GM23338 (cell line): ENCODE measurements around the gene PGA3. TPM values are rescaled to one million over a fixed set of nuclear protein-coding genes. Genes with fewer than 3 reads are reported as not detected.
A peak's percentile ranks its signal among the peaks of the same experiment; 100 is the strongest.

Experiments
- ATAC-seq: fragments of 200-7000 bp; cut with Tn5 transposase; 3 replicates; pipeline ENCODE4 v1.9.1; 2020
- DNase-seq: peaks from one replicate; pipeline ENCODE4 v3.0.0-alpha.2; 2015; ENCODE audit warnings: low spot score
- H2AFZ ChIP-seq: fragments of 200-600 bp; sonication (generic); 2 replicates; pipeline ENCODE4 v1.8.0; 2016; ENCODE audit warnings: antibody characterized with exemption, mild to moderate bottlenecking, moderate library complexity
- H3F3A ChIP-seq: fragments of 200-600 bp; sonication (generic); replicated peaks from 2 replicates; pipeline ENCODE4 v1.8.0; 2017; ENCODE audit warnings: antibody characterized with exemption, mixed run types, low read depth
- H3K27ac ChIP-seq: fragments of 200-600 bp; sonication (generic); 2 replicates; pipeline ENCODE4 v1.6.1; 2016; ENCODE audit warnings: low read depth
- H3K27me3 ChIP-seq: fragments of 200-600 bp; sonication (generic); 2 replicates; pipeline ENCODE4 v1.8.0; 2016; ENCODE audit warnings: mild to moderate bottlenecking, mixed run types, moderate library complexity; ENCODE audit not compliant: insufficient read depth
- H3K36me3 ChIP-seq: fragments of 200-600 bp; sonication (generic); 2 replicates; pipeline ENCODE4 v1.8.0; 2016; ENCODE audit warnings: mild to moderate bottlenecking; ENCODE audit not compliant: insufficient read depth
- H3K4me1 ChIP-seq: fragments of 200-600 bp; sonication (generic); 2 replicates; pipeline ENCODE4 v1.8.0; 2016; ENCODE audit warnings: mild to moderate bottlenecking, moderate library complexity; ENCODE audit not compliant: insufficient read depth
- H3K4me2 ChIP-seq: fragments of 200-600 bp; sonication (generic); 2 replicates; pipeline ENCODE4 v1.7.1; 2017; ENCODE audit warnings: mixed run types
- H3K4me3 ChIP-seq: fragments of 200-600 bp; sonication (generic); 2 replicates; pipeline ENCODE4 v1.6.1; 2016; ENCODE audit warnings: mixed run types
- H3K79me2 ChIP-seq: fragments of 200-600 bp; sonication (generic); replicated peaks from 2 replicates; pipeline ENCODE4 v1.8.0; 2017; ENCODE audit warnings: mild to moderate bottlenecking; ENCODE audit not compliant: insufficient read depth
- H3K9me2 ChIP-seq: fragments of 200-600 bp; sonication (generic); 2 replicates; pipeline ENCODE4 v1.8.0; 2017; ENCODE audit not compliant: insufficient read depth
- H4K20me1 ChIP-seq: fragments of 200-600 bp; sonication (generic); replicated peaks from 2 replicates; pipeline ENCODE4 v1.8.0; 2017; ENCODE audit warnings: mild to moderate bottlenecking; ENCODE audit not compliant: insufficient read depth
- H3K27ac Mint-ChIP-seq: 2 replicates; pipeline ENCODE4 v1.8.0; 2020; ENCODE audit warnings: inconsistent platforms, mild to moderate bottlenecking, moderate library complexity, mixed read lengths
- H3K27me3 Mint-ChIP-seq: 3 replicates; pipeline ENCODE4 v1.8.0; 2022; ENCODE audit warnings: low read depth, mild to moderate bottlenecking, moderate library complexity, mixed read lengths, inconsistent platforms; ENCODE audit not compliant: insufficient read depth, poor library complexity
- H3K36me3 Mint-ChIP-seq: 3 replicates; pipeline ENCODE4 v1.8.0; 2021; ENCODE audit warnings: low read depth, mild to moderate bottlenecking, inconsistent platforms, moderate library complexity, mixed read lengths
- H3K4me1 Mint-ChIP-seq: 3 replicates; pipeline ENCODE4 v1.8.0; 2020; ENCODE audit warnings: mild to moderate bottlenecking, inconsistent platforms, mixed read lengths
- H3K4me3 Mint-ChIP-seq: 3 replicates; pipeline ENCODE4 v1.8.0; 2021; ENCODE audit warnings: moderate library complexity, mild to moderate bottlenecking, inconsistent platforms, mixed read lengths
- H3K9me3 Mint-ChIP-seq: 3 replicates; pipeline ENCODE4 v1.8.0; 2020; ENCODE audit warnings: moderate library complexity, mild to moderate bottlenecking, inconsistent platforms, mixed read lengths
- CTCF ChIP-seq, 2 experiments: fragments of 200-600 bp in 1 of 2; sonication (generic) in 1 of 2; conservative IDR thresholded peaks; 2 replicates each; pipeline versions ENCODE4 v1.5.1 to v1.6.1; 2016 to 2017; ENCODE audit warnings: antibody characterized with exemption in 2 of 2, low read depth in 2 of 2, mild to moderate bottlenecking in 2 of 2, moderate library complexity in 1 of 2
- EZH2 ChIP-seq: fragments of 200-600 bp; sonication (generic); IDR thresholded peaks from one replicate; pipeline ENCODE4 v1.8.0; 2017; ENCODE audit warnings: antibody characterized with exemption, mild to moderate bottlenecking, low read depth; ENCODE audit not compliant: unreplicated experiment
- EZH2phosphoT487 ChIP-seq: fragments of 200-600 bp; sonication (generic); IDR thresholded peaks from one replicate; pipeline ENCODE4 v1.8.1; 2018; ENCODE audit warnings: antibody characterized with exemption; ENCODE audit not compliant: unreplicated experiment
- NANOG ChIP-seq: IDR thresholded peaks from 2 replicates; pipeline ENCODE4 v1.6.1; 2016; ENCODE audit warnings: antibody characterized with exemption, borderline replicate concordance
- ZNF114 ChIP-seq: fragments of 250-450 bp; sonication (Bioruptor Pico); IDR thresholded peaks from 2 replicates; pipeline ENCODE4 v1.5.0; 2020; ENCODE audit warnings: mild to moderate bottlenecking, moderate library complexity
- ZNF331 ChIP-seq: fragments of 250-450 bp; sonication (Bioruptor Pico); IDR thresholded peaks from 2 replicates; pipeline ENCODE4 v1.5.0; 2020; ENCODE audit warnings: low read depth, mild to moderate bottlenecking, moderate library complexity
- polyA plus RNA-seq: library from polyadenylated mRNA; unstranded; fragments of >200 nt; fragmentation: Nextera tagmentation; extraction: Ambion mirVana; gene quantifications from 2 replicates; pipeline ENCODE4 v1.2.1, GENCODE V29; 2016
- total RNA-seq: library from RNA; depleted of rRNA; stranded (reverse); fragments of >200 nt; shearing (Covaris generic); gene quantifications from 2 replicates; pipeline ENCODE4 v1.2.3, GENCODE V29; 2014
- TF ChIP-seq, protein P1 (sequence below): fragments of 250-450 bp; sonication (Bioruptor Pico); IDR thresholded peaks from 2 replicates; pipeline ENCODE4 v1.5.0; 2020; ENCODE audit warnings: mild to moderate bottlenecking, moderate library complexity

PGA3 gene
- total and polyA plus RNA-seq, 2 experiments from 2014 or later = 0.37 TPM; not detected in 1

- Mint-ChIP-seq H3K27ac (no peak overlapping the region), H3K36me3 (no peaks in the 10 kb centered on the region), H3K9me3 (peaks cover 3% of the 10 kb centered on the region; the same call in 1 of the 3 replicates), H3K4me1 (no peaks in the 10 kb centered on the region), H3K4me3 (no peak overlapping the region), H3K27me3 (peaks cover 6% of the 10 kb centered on the region)
- H3K27me3 ChIP-seq = no peaks in the 10 kb centered on the region
- ATAC-seq (peak; percentile 91), DNase-seq (peak; percentile 93)
- no peak overlapping the region for H3K4me2 ChIP-seq
- H2AFZ ChIP-seq = no peak overlapping the region
- no peaks in the 10 kb centered on the region for H3K4me1 ChIP-seq
- no peaks in the 10 kb centered on the region for H3K79me2 ChIP-seq
- no peaks in the 10 kb centered on the region for H4K20me1 ChIP-seq
- no peaks in the 10 kb centered on the region for H3K9me2 ChIP-seq
- no peaks in the 10 kb centered on the region for H3F3A ChIP-seq
- TF ChIP-seq EZH2 (no peak), NANOG (no peak), ZNF114 (CRISPR knock-in tag) (no peak), CTCF (conservative IDR thresholded peaks at IDR 0.05; ENCODE audit: low read depth in 2 of 2) (peak; percentile 85 to 97), ZNF331 (CRISPR knock-in tag) (no peak), EZH2phosphoT487 (no peak)
- TF ChIP-seq, protein P1, sequence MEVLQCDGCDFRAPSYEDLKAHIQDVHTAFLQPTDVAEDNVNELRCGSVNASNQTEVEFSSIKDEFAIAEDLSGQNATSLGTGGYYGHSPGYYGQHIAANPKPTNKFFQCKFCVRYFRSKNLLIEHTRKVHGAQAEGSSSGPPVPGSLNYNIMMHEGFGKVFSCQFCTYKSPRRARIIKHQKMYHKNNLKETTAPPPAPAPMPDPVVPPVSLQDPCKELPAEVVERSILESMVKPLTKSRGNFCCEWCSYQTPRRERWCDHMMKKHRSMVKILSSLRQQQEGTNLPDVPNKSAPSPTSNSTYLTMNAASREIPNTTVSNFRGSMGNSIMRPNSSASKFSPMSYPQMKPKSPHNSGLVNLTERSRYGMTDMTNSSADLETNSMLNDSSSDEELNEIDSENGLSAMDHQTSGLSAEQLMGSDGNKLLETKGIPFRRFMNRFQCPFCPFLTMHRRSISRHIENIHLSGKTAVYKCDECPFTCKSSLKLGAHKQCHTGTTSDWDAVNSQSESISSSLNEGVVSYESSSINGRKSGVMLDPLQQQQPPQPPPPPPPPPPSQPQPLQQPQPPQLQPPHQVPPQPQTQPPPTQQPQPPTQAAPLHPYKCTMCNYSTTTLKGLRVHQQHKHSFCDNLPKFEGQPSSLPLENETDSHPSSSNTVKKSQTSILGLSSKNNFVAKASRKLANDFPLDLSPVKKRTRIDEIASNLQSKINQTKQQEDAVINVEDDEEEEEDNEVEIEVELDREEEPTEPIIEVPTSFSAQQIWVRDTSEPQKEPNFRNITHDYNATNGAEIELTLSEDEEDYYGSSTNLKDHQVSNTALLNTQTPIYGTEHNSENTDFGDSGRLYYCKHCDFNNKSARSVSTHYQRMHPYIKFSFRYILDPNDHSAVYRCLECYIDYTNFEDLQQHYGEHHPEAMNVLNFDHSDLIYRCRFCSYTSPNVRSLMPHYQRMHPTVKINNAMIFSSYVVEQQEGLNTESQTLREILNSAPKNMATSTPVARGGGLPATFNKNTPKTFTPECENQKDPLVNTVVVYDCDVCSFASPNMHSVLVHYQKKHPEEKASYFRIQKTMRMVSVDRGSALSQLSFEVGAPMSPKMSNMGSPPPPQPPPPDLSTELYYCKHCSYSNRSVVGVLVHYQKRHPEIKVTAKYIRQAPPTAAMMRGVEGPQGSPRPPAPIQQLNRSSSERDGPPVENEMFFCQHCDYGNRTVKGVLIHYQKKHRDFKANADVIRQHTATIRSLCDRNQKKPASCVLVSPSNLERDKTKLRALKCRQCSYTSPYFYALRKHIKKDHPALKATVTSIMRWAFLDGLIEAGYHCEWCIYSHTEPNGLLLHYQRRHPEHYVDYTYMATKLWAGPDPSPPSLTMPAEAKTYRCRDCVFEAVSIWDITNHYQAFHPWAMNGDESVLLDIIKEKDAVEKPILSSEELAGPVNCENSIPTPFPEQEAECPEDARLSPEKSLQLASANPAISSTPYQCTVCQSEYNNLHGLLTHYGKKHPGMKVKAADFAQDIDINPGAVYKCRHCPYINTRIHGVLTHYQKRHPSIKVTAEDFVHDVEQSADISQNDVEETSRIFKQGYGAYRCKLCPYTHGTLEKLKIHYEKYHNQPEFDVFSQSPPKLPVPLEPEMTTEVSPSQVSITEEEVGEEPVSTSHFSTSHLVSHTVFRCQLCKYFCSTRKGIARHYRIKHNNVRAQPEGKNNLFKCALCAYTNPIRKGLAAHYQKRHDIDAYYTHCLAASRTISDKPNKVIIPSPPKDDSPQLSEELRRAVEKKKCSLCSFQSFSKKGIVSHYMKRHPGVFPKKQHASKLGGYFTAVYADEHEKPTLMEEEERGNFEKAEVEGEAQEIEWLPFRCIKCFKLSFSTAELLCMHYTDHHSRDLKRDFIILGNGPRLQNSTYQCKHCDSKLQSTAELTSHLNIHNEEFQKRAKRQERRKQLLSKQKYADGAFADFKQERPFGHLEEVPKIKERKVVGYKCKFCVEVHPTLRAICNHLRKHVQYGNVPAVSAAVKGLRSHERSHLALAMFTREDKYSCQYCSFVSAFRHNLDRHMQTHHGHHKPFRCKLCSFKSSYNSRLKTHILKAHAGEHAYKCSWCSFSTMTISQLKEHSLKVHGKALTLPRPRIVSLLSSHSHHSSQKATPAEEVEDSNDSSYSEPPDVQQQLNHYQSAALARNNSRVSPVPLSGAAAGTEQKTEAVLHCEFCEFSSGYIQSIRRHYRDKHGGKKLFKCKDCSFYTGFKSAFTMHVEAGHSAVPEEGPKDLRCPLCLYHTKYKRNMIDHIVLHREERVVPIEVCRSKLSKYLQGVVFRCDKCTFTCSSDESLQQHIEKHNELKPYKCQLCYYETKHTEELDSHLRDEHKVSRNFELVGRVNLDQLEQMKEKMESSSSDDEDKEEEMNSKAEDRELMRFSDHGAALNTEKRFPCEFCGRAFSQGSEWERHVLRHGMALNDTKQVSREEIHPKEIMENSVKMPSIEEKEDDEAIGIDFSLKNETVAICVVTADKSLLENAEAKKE = no peak
- no peak overlapping the region for H3K4me3 ChIP-seq
- no peaks in the 10 kb centered on the region for H3K36me3 ChIP-seq
- no peak overlapping the region for H3K27ac ChIP-seq
Measured at GRCh38 chr11:61187505-61188130, 15.7 kb upstream of the PGA3 start.
